Measurements from ENCODE around the gene CAMK2G. TPM values are rescaled to one million over a fixed set of nuclear protein-coding genes. Genes with fewer than 3 reads are reported as not detected.

Gene CAMK2G
- total and polyA plus RNA-seq, 3 experiments from 2014 or later, result 8.1 to 17.5 (median 17.3) TPM

GRCh38 chr10:73771722-73772280 lies 102.6 kb downstream of the CAMK2G start:
- DNase-seq, result peak in 4 of 5 donors; percentile 70 to 87 (median 76)
- H3K36me3 Mint-ChIP-seq, result peaks cover 10 to 79% (median 17%) of the 10 kb centered on the region in 3 donors

DNA sequence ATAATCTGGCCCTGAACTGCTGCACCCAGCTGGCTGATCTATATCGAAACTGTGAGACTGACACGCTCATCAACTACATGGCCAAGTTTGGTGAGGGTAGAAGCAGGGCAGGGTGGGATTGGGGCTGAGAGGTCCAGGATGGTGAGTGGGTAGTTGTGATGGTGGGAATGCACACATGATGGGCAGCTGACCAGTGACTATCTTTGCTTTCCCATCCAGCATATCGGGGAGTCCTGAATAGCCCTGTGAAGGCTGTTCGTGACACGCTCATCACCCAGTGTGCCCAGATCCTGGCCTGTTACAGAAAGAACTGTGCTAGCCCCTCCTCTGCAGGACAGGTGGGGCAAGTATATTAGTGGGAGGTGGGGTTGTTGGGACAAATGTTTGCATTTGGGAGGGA lies 105.0 kb downstream of the CAMK2G start:
- peaks cover 26 to 90% (median 26%) of the 10 kb centered on the region in 3 donors for H3K36me3 Mint-ChIP-seq

More at GRCh38 chr10:73771722-73772280, 102.6 kb downstream of the CAMK2G start:
- no peaks in the 10 kb centered on the region for H3K9me3 ChIP-seq (ENCODE audit: low read length)
- ChIA-PET CTCF (interaction anchor here (1.0 to 6.6 kb wide), 13 partner anchors 11 to 108 kb away, joined by 3 to 42 read pairs (median 6); partner anchors contain the start of genes CHCHD1, SEC24C and ZSWIM8), POLR2A (interaction anchor here (0.6 to 3.8 kb wide), 12 partner anchors 8 to 276 kb away, joined by 3 to 88 read pairs (median 6); partner anchors contain the start of genes CAMK2G, CHCHD1, PPP3CB and SEC24C)
- H3K4me3 Mint-ChIP-seq, result peak overlapping the region; percentile 91 to 98 (median 97)
- H3K4me3 ChIP-seq (ENCODE audit: low read length), result peak overlapping the region; percentile 92
- peaks cover 41% of the 10 kb centered on the region for H3K4me1 ChIP-seq (ENCODE audit: insufficient read depth, low read length)
- peaks cover 0 to 4% of the 10 kb centered on the region in 2 donors for H3K27me3 Mint-ChIP-seq
- peaks cover 43% of the 10 kb centered on the region for H3K36me3 ChIP-seq (ENCODE audit: insufficient read depth, low read length)
- peak overlapping the region; percentile 90 for H3K27ac ChIP-seq (ENCODE audit: low read depth, low read length)
- H3K9me3 Mint-ChIP-seq, result no peaks in the 10 kb centered on the region
- no peaks in the 10 kb centered on the region for H3K27me3 ChIP-seq (ENCODE audit: insufficient read depth, low read length, poor library complexity, severe bottlenecking)
- peak overlapping the region; percentile 87 to 97 (median 94) for H3K27ac Mint-ChIP-seq
- peaks cover 46 to 67% (median 57%) of the 10 kb centered on the region in 3 donors for H3K4me1 Mint-ChIP-seq

DNA sequence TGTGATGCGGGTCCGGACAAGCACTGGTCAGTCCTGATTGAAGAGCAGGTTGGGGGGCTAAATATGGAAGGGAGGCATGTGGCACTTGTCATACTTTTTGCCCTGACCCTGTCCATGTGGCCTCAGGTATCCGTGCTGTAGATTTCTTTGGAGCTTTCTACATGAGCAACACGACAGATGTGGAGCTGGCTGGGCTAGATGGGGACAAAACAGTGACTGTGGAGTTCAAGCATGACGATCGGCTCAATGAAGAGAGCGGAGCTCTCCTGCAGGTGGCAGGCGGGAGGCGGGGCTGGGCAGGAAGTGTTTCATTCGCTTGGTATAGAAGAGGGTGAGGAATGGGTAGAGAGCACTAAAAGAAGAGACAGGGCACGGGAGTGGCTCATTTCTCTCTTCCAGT lies 105.5 kb downstream of the CAMK2G start:
- H3K4me3 ChIP-seq (ENCODE audit: low read length), result no peak overlapping the region
- peak; percentile 31 to 70 (median 54) for DNase-seq
- H3K9me3 ChIP-seq (ENCODE audit: low read length), result no peaks in the 10 kb centered on the region
- Mint-ChIP-seq H3K9me3 (no peaks in the 10 kb centered on the region), H3K4me1 (peaks cover 39 to 62% (median 41%) of the 10 kb centered on the region in 3 donors), H3K36me3 (peaks cover 27 to 91% (median 28%) of the 10 kb centered on the region in 3 donors), H3K27me3 (peaks cover 0 to 4% of the 10 kb centered on the region in 2 donors), H3K4me3 (peak overlapping the region in 6 of 7 donors; percentile 0 to 75 (median 46)), H3K27ac (peak overlapping the region; percentile 49 to 85 (median 74))
- H3K27ac ChIP-seq (ENCODE audit: low read depth, low read length), result no peak overlapping the region
- peaks cover 27% of the 10 kb centered on the region for H3K4me1 ChIP-seq (ENCODE audit: insufficient read depth, low read length)
- CTCF ChIA-PET, result interaction anchor here (0.7 to 6.6 kb wide), 10 partner anchors 10 to 106 kb away, joined by 3 to 42 read pairs (median 6); partner anchors contain the start of genes CHCHD1 and SEC24C
- H3K27me3 ChIP-seq (ENCODE audit: insufficient read depth, low read length, poor library complexity, severe bottlenecking), result no peaks in the 10 kb centered on the region
- H3K36me3 ChIP-seq (ENCODE audit: insufficient read depth, low read length), result peaks cover 63% of the 10 kb centered on the region
- POLR2A ChIA-PET, result interaction anchor here (0.7 to 3.0 kb wide), 2 partner anchors 10 to 25 kb away, joined by 3 to 13 read pairs; partner anchors contain the start of gene SEC24C

More for the DNA sequence above, 105.0 kb downstream of the CAMK2G start:
- Mint-ChIP-seq H3K4me3 (peak overlapping the region in 3 of 7 donors; percentile 33 to 75 (median 62)), H3K27ac (peak overlapping the region in 7 of 8 donors; percentile 50 to 85 (median 78)), H3K9me3 (no peaks in the 10 kb centered on the region), H3K27me3 (peaks cover 0 to 4% of the 10 kb centered on the region in 2 donors), H3K4me1 (peaks cover 42 to 65% (median 45%) of the 10 kb centered on the region in 3 donors)
- Histone ChIP-seq H3K36me3 (ENCODE audit: insufficient read depth, low read length) (peaks cover 61% of the 10 kb centered on the region), H3K4me3 (ENCODE audit: low read length) (no peak overlapping the region), H3K9me3 (ENCODE audit: low read length) (no peaks in the 10 kb centered on the region), H3K4me1 (ENCODE audit: insufficient read depth, low read length) (peaks cover 30% of the 10 kb centered on the region), H3K27me3 (ENCODE audit: insufficient read depth, low read length, poor library complexity, severe bottlenecking) (no peaks in the 10 kb centered on the region), H3K27ac (ENCODE audit: low read depth, low read length) (no peak overlapping the region)
- ChIA-PET CTCF (interaction anchor here (0.7 to 6.6 kb wide), 11 partner anchors 10 to 110 kb away, joined by 3 to 42 read pairs (median 6); partner anchors contain the start of genes CHCHD1 and SEC24C), POLR2A (interaction anchor here (3.0 kb wide), 1 partner anchor 10 kb away, joined by 13 read pairs; no protein-coding TSS in a partner anchor)
- DNase-seq, result no peak

- CTCF ChIA-PET, result no interaction called here
- POLR2A ChIA-PET, result interaction anchor here (1.0 kb wide), 1 partner anchor 269 kb away, joined by 3 read pairs; the partner anchor contains the start of gene PPP3CB
- H3K36me3 Mint-ChIP-seq, result peaks cover 40 to 95% (median 41%) of the 10 kb centered on the region in 3 donors
Measured at GRCh38 chr10:73765066-73765465, 109.3 kb downstream of the CAMK2G start.

GRCh38 chr10:73763343-73763742 lies 111.0 kb downstream of the CAMK2G start:
- POLR2A ChIA-PET, result interaction anchor here (0.5 to 2.4 kb wide), 3 partner anchors 9 to 1522 kb away, joined by 3 to 12 read pairs (median 3); a partner anchor contains a TSS

More at GRCh38 chr10:73765066-73765465, 109.3 kb downstream of the CAMK2G start:
- H3K27me3 Mint-ChIP-seq, result no peaks in the 10 kb centered on the region
- peak overlapping the region; percentile 23 to 90 (median 79) for H3K27ac Mint-ChIP-seq
- Histone ChIP-seq H3K9me3 (ENCODE audit: low read length) (no peaks in the 10 kb centered on the region), H3K27me3 (ENCODE audit: insufficient read depth, low read length, poor library complexity, severe bottlenecking) (no peaks in the 10 kb centered on the region), H3K27ac (ENCODE audit: low read depth, low read length) (no peak overlapping the region), H3K36me3 (ENCODE audit: insufficient read depth, low read length) (peaks cover 85% of the 10 kb centered on the region), H3K4me1 (ENCODE audit: insufficient read depth, low read length) (peaks cover 44% of the 10 kb centered on the region), H3K4me3 (ENCODE audit: low read length) (no peak overlapping the region)
- peaks cover 61 to 73% (median 63%) of the 10 kb centered on the region in 3 donors for H3K4me1 Mint-ChIP-seq
- no peaks in the 10 kb centered on the region for H3K9me3 Mint-ChIP-seq
- H3K4me3 Mint-ChIP-seq, result peak overlapping the region in 3 of 7 donors; percentile 25 to 71 (median 58)
- DNase-seq, result no peak

DNA sequence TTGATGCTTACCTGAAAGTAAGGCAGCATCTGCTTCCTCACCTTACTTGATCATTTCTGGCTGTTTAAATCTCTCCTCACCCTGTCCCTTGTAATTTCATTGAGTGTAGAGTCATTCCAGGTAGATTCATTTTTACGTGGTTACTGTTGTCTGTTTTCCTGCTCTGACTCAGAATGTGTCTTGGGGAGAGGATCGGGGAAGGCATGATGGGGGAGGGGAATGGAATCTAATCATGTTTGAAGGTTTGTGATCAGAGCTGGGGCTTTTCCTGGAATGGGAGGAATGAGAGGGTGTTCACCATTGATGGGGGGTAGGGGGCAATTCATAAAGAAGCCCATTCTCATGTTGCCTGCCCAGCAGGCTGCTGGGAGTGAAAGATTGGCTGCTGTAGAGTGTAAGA lies 111.4 kb downstream of the CAMK2G start:
- Histone ChIP-seq H3K27me3 (ENCODE audit: insufficient read depth, low read length, poor library complexity, severe bottlenecking) (no peaks in the 10 kb centered on the region), H3K9me3 (ENCODE audit: low read length) (no peaks in the 10 kb centered on the region), H3K27ac (ENCODE audit: low read depth, low read length) (no peak overlapping the region), H3K4me1 (ENCODE audit: insufficient read depth, low read length) (peaks cover 51% of the 10 kb centered on the region), H3K36me3 (ENCODE audit: insufficient read depth, low read length) (peaks cover 71% of the 10 kb centered on the region), H3K4me3 (ENCODE audit: low read length) (no peak overlapping the region)
- Mint-ChIP-seq H3K4me3 (peak overlapping the region in 6 of 7 donors; percentile 0 to 63 (median 7)), H3K27ac (peak overlapping the region; percentile 90 to 97 (median 95)), H3K9me3 (no peaks in the 10 kb centered on the region), H3K4me1 (peaks cover 67 to 78% (median 73%) of the 10 kb centered on the region in 3 donors), H3K27me3 (no peaks in the 10 kb centered on the region), H3K36me3 (peaks cover 35 to 88% (median 40%) of the 10 kb centered on the region in 3 donors)
- CTCF ChIA-PET, result interaction anchor here (0.8 to 1.1 kb wide), 2 partner anchors 32 to 117 kb away, joined by 3 to 5 read pairs; no protein-coding TSS in a partner anchor
- POLR2A ChIA-PET, result interaction anchor here (0.7 to 2.4 kb wide), 2 partner anchors 9 to 236 kb away, joined by 3 to 12 read pairs; a partner anchor contains a TSS
- no peak for DNase-seq

More at GRCh38 chr10:73763343-73763742, 111.0 kb downstream of the CAMK2G start:
- Histone ChIP-seq H3K4me3 (ENCODE audit: low read length) (no peak overlapping the region), H3K36me3 (ENCODE audit: insufficient read depth, low read length) (peaks cover 73% of the 10 kb centered on the region), H3K27me3 (ENCODE audit: insufficient read depth, low read length, poor library complexity, severe bottlenecking) (no peaks in the 10 kb centered on the region), H3K9me3 (ENCODE audit: low read length) (no peaks in the 10 kb centered on the region), H3K27ac (ENCODE audit: low read depth, low read length) (no peak overlapping the region), H3K4me1 (ENCODE audit: insufficient read depth, low read length) (peaks cover 49% of the 10 kb centered on the region)
- Mint-ChIP-seq H3K27ac (peak overlapping the region; percentile 90 to 97 (median 95)), H3K4me1 (peaks cover 63 to 73% (median 69%) of the 10 kb centered on the region in 3 donors), H3K36me3 (peaks cover 35 to 91% (median 41%) of the 10 kb centered on the region in 3 donors), H3K9me3 (no peaks in the 10 kb centered on the region), H3K4me3 (peak overlapping the region; percentile 0 to 65 (median 13)), H3K27me3 (no peaks in the 10 kb centered on the region)
- CTCF ChIA-PET, result interaction anchor here (0.8 to 1.1 kb wide), 2 partner anchors 32 to 116 kb away, joined by 3 to 5 read pairs; no protein-coding TSS in a partner anchor
- DNase-seq, result peak in 2 of 5 donors; percentile 50 to 61
